Loucy (cell line): ENCODE results near the gene PIEZO1.

Experiments
- H2AFZ ChIP-seq: fragments of 200-600 bp; sonication (generic); 2 replicates; pipeline ENCODE4 v1.6.0; 2016; ENCODE audit warnings: antibody characterized with exemption, mild to moderate bottlenecking, low read length, moderate library complexity
- H3F3A ChIP-seq: fragments of 200-600 bp; 2 replicates; pipeline ENCODE4 v1.6.0; 2016; ENCODE audit warnings: antibody characterized with exemption, low read depth, mild to moderate bottlenecking
- H3K27me3 ChIP-seq: fragments of 200-600 bp; sonication (generic); 2 replicates; pipeline ENCODE4 v1.6.1; 2014; ENCODE audit warnings: low read length, mild to moderate bottlenecking; ENCODE audit not compliant: insufficient read depth, poor library complexity, severe bottlenecking
- H3K36me3 ChIP-seq: fragments of 200-600 bp; sonication (generic); 2 replicates; pipeline ENCODE4 v1.6.1; 2016; ENCODE audit warnings: low read length; ENCODE audit not compliant: insufficient read depth
- H3K4me1 ChIP-seq: fragments of 200-600 bp; sonication (generic); 2 replicates; pipeline ENCODE4 v1.5.1; 2014; ENCODE audit warnings: low read length, mild to moderate bottlenecking; ENCODE audit not compliant: insufficient read depth, poor library complexity, severe bottlenecking
- H3K4me2 ChIP-seq: fragments of 200-600 bp; sonication (generic); 2 replicates; pipeline ENCODE4 v1.6.0; 2014; ENCODE audit warnings: antibody characterized with exemption, low read length, low read depth, mild to moderate bottlenecking; ENCODE audit not compliant: poor library complexity, severe bottlenecking
- H3K4me3 ChIP-seq: fragments of 200-600 bp; sonication (generic); 2 replicates; pipeline ENCODE4 v1.5.1; 2014; ENCODE audit warnings: low read length, mild to moderate bottlenecking, mixed read lengths; ENCODE audit not compliant: poor library complexity, severe bottlenecking
- H3K79me2 ChIP-seq: fragments of 200-600 bp; sonication (generic); 2 replicates; pipeline ENCODE4 v1.6.1; 2014; ENCODE audit warnings: low read length; ENCODE audit not compliant: insufficient read depth
- H3K9ac ChIP-seq: fragments of 200-600 bp; sonication (generic); 2 replicates; pipeline ENCODE4 v1.6.0; 2014; ENCODE audit warnings: mild to moderate bottlenecking, low read depth, low read length, moderate library complexity; ENCODE audit not compliant: poor library complexity, severe bottlenecking
- H3K9me2 ChIP-seq: fragments of 200-600 bp; sonication (generic); replicated peaks from 2 replicates; pipeline ENCODE4 v1.6.1; 2016; ENCODE audit warnings: low read depth, low read length, mixed read lengths
- H3K9me3 ChIP-seq: fragments of 200-600 bp; sonication (generic); 2 replicates; pipeline ENCODE4 v1.6.1; 2014; ENCODE audit warnings: mild to moderate bottlenecking, antibody characterized with exemption, low read length, low read depth; ENCODE audit not compliant: insufficient read depth
- H4K20me1 ChIP-seq: fragments of 200-600 bp; sonication (generic); 2 replicates; pipeline ENCODE4 v1.6.0; 2014; ENCODE audit warnings: antibody characterized with exemption, low read length, mild to moderate bottlenecking; ENCODE audit not compliant: insufficient read depth, poor library complexity, severe bottlenecking
- EZH2phosphoT487 ChIP-seq: fragments of 200-600 bp; IDR thresholded peaks from 2 replicates; pipeline ENCODE4 v1.6.1; 2018; ENCODE audit warnings: antibody characterized with exemption, mild to moderate bottlenecking, moderate library complexity, borderline replicate concordance
- TF ChIP-seq, protein P1 (sequence below): fragments of 200-600 bp; sonication (generic); conservative IDR thresholded peaks from 2 replicates; pipeline ENCODE4 v1.5.1; 2014; ENCODE audit warnings: mild to moderate bottlenecking, antibody characterized with exemption, low read length

The PIEZO1 gene

GRCh38 chr16:88753602-88754001 lies 31.4 kb downstream of the PIEZO1 start:
- H3K4me3 ChIP-seq: no peak overlapping the region
- H3K4me1 ChIP-seq: no peaks in the 10 kb centered on the region
- H3K4me2 ChIP-seq: no peak overlapping the region
- peaks cover 9% of the 10 kb centered on the region for H4K20me1 ChIP-seq
- no peaks in the 10 kb centered on the region for H3K9me2 ChIP-seq
- peaks cover 35% of the 10 kb centered on the region; the same call in 1 of the 2 replicates for H3K79me2 ChIP-seq
- TF ChIP-seq EZH2phosphoT487: no peak
- TF ChIP-seq, protein P1, sequence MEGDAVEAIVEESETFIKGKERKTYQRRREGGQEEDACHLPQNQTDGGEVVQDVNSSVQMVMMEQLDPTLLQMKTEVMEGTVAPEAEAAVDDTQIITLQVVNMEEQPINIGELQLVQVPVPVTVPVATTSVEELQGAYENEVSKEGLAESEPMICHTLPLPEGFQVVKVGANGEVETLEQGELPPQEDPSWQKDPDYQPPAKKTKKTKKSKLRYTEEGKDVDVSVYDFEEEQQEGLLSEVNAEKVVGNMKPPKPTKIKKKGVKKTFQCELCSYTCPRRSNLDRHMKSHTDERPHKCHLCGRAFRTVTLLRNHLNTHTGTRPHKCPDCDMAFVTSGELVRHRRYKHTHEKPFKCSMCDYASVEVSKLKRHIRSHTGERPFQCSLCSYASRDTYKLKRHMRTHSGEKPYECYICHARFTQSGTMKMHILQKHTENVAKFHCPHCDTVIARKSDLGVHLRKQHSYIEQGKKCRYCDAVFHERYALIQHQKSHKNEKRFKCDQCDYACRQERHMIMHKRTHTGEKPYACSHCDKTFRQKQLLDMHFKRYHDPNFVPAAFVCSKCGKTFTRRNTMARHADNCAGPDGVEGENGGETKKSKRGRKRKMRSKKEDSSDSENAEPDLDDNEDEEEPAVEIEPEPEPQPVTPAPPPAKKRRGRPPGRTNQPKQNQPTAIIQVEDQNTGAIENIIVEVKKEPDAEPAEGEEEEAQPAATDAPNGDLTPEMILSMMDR: no peak
- H3K9me3 ChIP-seq: no peaks in the 10 kb centered on the region
- no peaks in the 10 kb centered on the region for H3F3A ChIP-seq
- no peaks in the 10 kb centered on the region for H3K27me3 ChIP-seq
- no peak overlapping the region for H3K9ac ChIP-seq
- no peak overlapping the region for H2AFZ ChIP-seq
- no peaks in the 10 kb centered on the region; the same call in 1 of the 2 replicates for H3K36me3 ChIP-seq

DNA sequence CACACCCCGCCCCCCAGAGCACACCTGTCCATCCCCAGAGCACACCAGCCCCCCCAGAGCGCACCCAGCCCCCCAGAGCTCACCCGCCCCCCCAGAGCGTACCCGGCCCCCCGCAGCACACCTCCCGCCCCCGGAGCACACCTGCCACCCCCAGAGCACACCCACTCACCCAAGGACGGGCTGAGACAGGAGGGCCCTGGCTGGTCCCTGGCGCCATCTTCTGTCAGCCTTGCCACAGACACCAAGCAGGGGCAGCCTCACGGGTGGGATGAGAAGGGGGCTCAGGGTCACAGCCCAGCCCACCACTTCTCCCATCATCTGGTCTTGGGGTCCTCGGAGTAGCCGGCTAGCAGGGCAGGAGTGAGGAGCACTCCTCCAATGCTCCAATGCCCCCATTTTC lies 31.8 kb downstream of the PIEZO1 start:
- Histone ChIP-seq H3K9me2 (no peaks in the 10 kb centered on the region), H4K20me1 (peaks cover 6% of the 10 kb centered on the region), H3K4me1 (no peaks in the 10 kb centered on the region), H3F3A (no peaks in the 10 kb centered on the region), H3K9me3 (no peaks in the 10 kb centered on the region), H2AFZ (no peak overlapping the region), H3K9ac (no peak overlapping the region), H3K4me2 (no peak overlapping the region), H3K4me3 (no peak overlapping the region), H3K27me3 (no peaks in the 10 kb centered on the region), H3K36me3 (no peaks in the 10 kb centered on the region; the same call in 1 of the 2 replicates), H3K79me2 (peaks cover 31% of the 10 kb centered on the region; the same call in 1 of the 2 replicates)
- TF ChIP-seq, protein P1: no peak
- no peak for TF ChIP-seq EZH2phosphoT487

GRCh38 chr16:88752386-88753002 lies 32.5 kb downstream of the PIEZO1 start:
- no peaks in the 10 kb centered on the region for H3K9me2 ChIP-seq
- H2AFZ ChIP-seq: no peak overlapping the region
- no peak overlapping the region for H3K4me3 ChIP-seq
- peaks cover 30% of the 10 kb centered on the region; the same call in 1 of the 2 replicates for H3K79me2 ChIP-seq
- no peaks in the 10 kb centered on the region for H3K27me3 ChIP-seq
- H3K36me3 ChIP-seq: no peaks in the 10 kb centered on the region; the same call in 1 of the 2 replicates
- TF ChIP-seq, protein P1: no peak
- no peak for TF ChIP-seq EZH2phosphoT487
- H3F3A ChIP-seq: no peaks in the 10 kb centered on the region
- H3K9me3 ChIP-seq: no peaks in the 10 kb centered on the region
- H3K4me2 ChIP-seq: no peak overlapping the region
- peaks cover 5% of the 10 kb centered on the region for H4K20me1 ChIP-seq
- H3K9ac ChIP-seq: no peak overlapping the region
- H3K4me1 ChIP-seq: no peaks in the 10 kb centered on the region
